Cardiac septum (tissue), 1 donor: ENCODE data around the gene ADAMTS4. TPM values are rescaled to one million over a fixed set of nuclear protein-coding genes. Genes with fewer than 3 reads are reported as not detected.

Source experiments
- DNase-seq: peaks from one replicate; pipeline ENCODE4 v3.0.0-alpha.2; 2020; ENCODE audit warnings: low spot score
- intact Hi-C: fragments of 100-400 bp; cut with DNase I; formaldehyde crosslinking; loops from one replicate; pipeline ENCODE4 v1.14.0; 2022
- microRNA-seq: library from miRNA; unstranded; fragments of <30 nt; microRNA quantifications from one replicate; pipeline ENCODE4 v1.2.0, GENCODE V29; 2020
- total RNA-seq: library from RNA; stranded (reverse); fragmentation: NEBNext Ultra II Directional; extraction: Animal tissue kit (Norgen Biotek cat#: 25700); gene quantifications from one replicate; pipeline ENCODE4 v1.2.1, GENCODE V29; 2021
- donor health status: DM: no; HTN: no; CAD: no.

The ADAMTS4 gene
- total RNA-seq, 1 donor from 2014 or later, result 24.0 TPM

GRCh38 chr1:161160671-161161145 is 38.1 kb downstream of the ADAMTS4 start:
- no peak for DNase-seq
- intact Hi-C loops, result no loop called here

- intact Hi-C loops, result loop anchor here (2.0 kb wide), 1 partner anchor 27 kb away; the partner anchor contains the start of gene DEDD
- DNase-seq, result no peak
Measured at GRCh38 chr1:161159913-161160243, 39.0 kb downstream of the ADAMTS4 start.

GRCh38 chr1:161159087-161159912 is 39.6 kb downstream of the ADAMTS4 start, which contains the start of gene USP21:
USP21 (plus strand) TSS chr1:161159500; CDS start chr1:161160641, 1,141 bp downstream.
- intact Hi-C loops, result loop anchor here (2.0 kb wide), 1 partner anchor 26 kb away; the partner anchor contains the start of gene DEDD

GRCh38 chr1:161158316-161159010 is 40.4 kb downstream of the ADAMTS4 start:
- no peak for DNase-seq
- intact Hi-C loops, result loop anchor here (2.0 kb wide), 1 partner anchor 26 kb away; the partner anchor contains the start of gene DEDD

More at GRCh38 chr1:161159087-161159912, 39.6 kb downstream of the ADAMTS4 start, which contains the start of gene USP21:
- DNase-seq, result peak; percentile 98

- intact Hi-C loops, result loop anchor here (2.0 kb wide), 1 partner anchor 25 kb away; the partner anchor contains the start of gene DEDD
- DNase-seq, result no peak
Measured at GRCh38 chr1:161157867-161158266, 41.0 kb downstream of the ADAMTS4 start.

GRCh38 chr1:161153682-161154337 is 45.0 kb downstream of the ADAMTS4 start, which contains the start of gene UFC1:
UFC1 (plus strand) TSS chr1:161153978; CDS start chr1:161153998, 20 bp downstream.
- intact Hi-C loops, result loop anchor here (5.0 kb wide), 1 partner anchor 37 kb away; the partner anchor contains the start of genes NIT1 and PFDN2
- DNase-seq, result peak; percentile 90

GRCh38 chr1:161153176-161153575 is 45.7 kb downstream of the ADAMTS4 start:
- intact Hi-C loops, result loop anchor here (5.0 kb wide), 1 partner anchor 36 kb away; the partner anchor contains the start of genes NIT1 and PFDN2
- no peak for DNase-seq

- intact Hi-C loops, result no loop called here
- DNase-seq, result no peak
Measured at GRCh38 chr1:161145832-161146231, 53.0 kb downstream of the ADAMTS4 start.

GRCh38 chr1:161140755-161141400 is 58.0 kb downstream of the ADAMTS4 start:
- intact Hi-C loops, result no loop called here

GRCh38 chr1:161139766-161140165 is 59.1 kb downstream of the ADAMTS4 start:
- DNase-seq, result no peak
- intact Hi-C loops, result loop anchor here (10.0 kb wide), 1 partner anchor 145 kb away; no protein-coding TSS in a partner anchor

More at GRCh38 chr1:161140755-161141400, 58.0 kb downstream of the ADAMTS4 start:
- no peak for DNase-seq

- no peak for DNase-seq
- intact Hi-C loops, result loop anchor here (10.0 kb wide), 1 partner anchor 144 kb away; no protein-coding TSS in a partner anchor
Measured at GRCh38 chr1:161138431-161138830, 60.4 kb downstream of the ADAMTS4 start.

GRCh38 chr1:161137881-161138280 is 61.0 kb downstream of the ADAMTS4 start:
- DNase-seq, result no peak
- intact Hi-C loops, result loop anchor here (10.0 kb wide), 1 partner anchor 143 kb away; no protein-coding TSS in a partner anchor

Small RNA genes lying within 50 kb of the gene (microRNA-seq; reads per million reads assigned to microRNA genes)
- gene MIR5187, result 1.3 reads per million

Other genes starting within 250 kb of the ADAMTS4 start
- gene ITLN2, start 244.2 kb downstream of the ADAMTS4 start, total RNA-seq, result not detected
- gene F11R, start 177.9 kb downstream of the ADAMTS4 start, total RNA-seq, result 10.3 TPM
- gene TSTD1, start 160.1 kb downstream of the ADAMTS4 start, total RNA-seq, result 12.0 TPM
- gene USF1, start 153.1 kb downstream of the ADAMTS4 start, total RNA-seq, result 29.2 TPM
- 2.6 TPM for gene ARHGAP30, start 129.2 kb downstream of the ADAMTS4 start, total RNA-seq
- gene NECTIN4, start 109.5 kb downstream of the ADAMTS4 start, total RNA-seq, result not detected
- gene KLHDC9, start 100.7 kb downstream of the ADAMTS4 start, total RNA-seq, result 10.7 TPM
- 43.1 TPM for gene PFDN2, start 81.0 kb downstream of the ADAMTS4 start, total RNA-seq
- 31.3 TPM for gene NIT1, start 80.9 kb downstream of the ADAMTS4 start, total RNA-seq
- gene DEDD, start 66.4 kb downstream of the ADAMTS4 start, total RNA-seq, result 28.3 TPM
- gene UFC1, start 45.1 kb downstream of the ADAMTS4 start, total RNA-seq, result 73.6 TPM
- gene USP21, start 39.6 kb downstream of the ADAMTS4 start, total RNA-seq, result 17.4 TPM
- 12.9 TPM for gene PPOX, start 32.6 kb downstream of the ADAMTS4 start, total RNA-seq
- 22.2 TPM for gene B4GALT3, start 21.5 kb downstream of the ADAMTS4 start, total RNA-seq
- gene NDUFS2, start 3.3 kb upstream of the ADAMTS4 start, total RNA-seq, result 253 TPM
- 11.4 TPM for gene FCER1G, start 16.2 kb upstream of the ADAMTS4 start, total RNA-seq
- gene APOA2, start 24.6 kb upstream of the ADAMTS4 start, total RNA-seq, result not detected
- gene TOMM40L, start 27.0 kb upstream of the ADAMTS4 start, total RNA-seq, result 34.1 TPM
- not detected for gene NR1I3, start 39.1 kb upstream of the ADAMTS4 start, total RNA-seq
- gene PCP4L1, start 59.7 kb upstream of the ADAMTS4 start, total RNA-seq, result 0.38 TPM
- gene MPZ, start 110.9 kb upstream of the ADAMTS4 start, total RNA-seq, result 1.5 TPM
- gene SDHC, start 115.3 kb upstream of the ADAMTS4 start, total RNA-seq, result 306 TPM
- gene CFAP126, start 168.8 kb upstream of the ADAMTS4 start, total RNA-seq, result not detected